ENCODE results near the gene TRPM3.

Gene TRPM3

DNA sequence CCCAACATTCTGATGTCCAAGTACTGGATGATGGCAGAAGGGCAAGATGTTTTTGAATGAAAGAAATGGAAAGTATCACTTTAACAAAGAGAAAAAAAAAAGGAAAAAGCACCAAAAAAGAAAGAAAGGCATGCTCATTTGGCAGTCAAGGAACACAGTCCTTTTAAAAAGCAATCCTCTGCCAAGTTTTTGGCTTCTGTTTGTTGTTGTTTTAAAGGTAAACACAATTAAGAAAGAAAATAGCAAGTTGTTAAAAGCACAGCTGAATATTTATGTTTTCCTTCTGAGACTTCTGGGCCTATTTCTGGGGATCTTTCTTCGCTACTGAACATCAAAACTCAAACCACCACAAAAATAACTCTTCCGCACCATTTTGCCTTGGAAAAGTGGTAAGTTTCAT lies 162.1 kb downstream of the TRPM3 start:
- intact Hi-C loops (cut with DNase I), result no loop called here
- no peak for DNase-seq

DNA sequence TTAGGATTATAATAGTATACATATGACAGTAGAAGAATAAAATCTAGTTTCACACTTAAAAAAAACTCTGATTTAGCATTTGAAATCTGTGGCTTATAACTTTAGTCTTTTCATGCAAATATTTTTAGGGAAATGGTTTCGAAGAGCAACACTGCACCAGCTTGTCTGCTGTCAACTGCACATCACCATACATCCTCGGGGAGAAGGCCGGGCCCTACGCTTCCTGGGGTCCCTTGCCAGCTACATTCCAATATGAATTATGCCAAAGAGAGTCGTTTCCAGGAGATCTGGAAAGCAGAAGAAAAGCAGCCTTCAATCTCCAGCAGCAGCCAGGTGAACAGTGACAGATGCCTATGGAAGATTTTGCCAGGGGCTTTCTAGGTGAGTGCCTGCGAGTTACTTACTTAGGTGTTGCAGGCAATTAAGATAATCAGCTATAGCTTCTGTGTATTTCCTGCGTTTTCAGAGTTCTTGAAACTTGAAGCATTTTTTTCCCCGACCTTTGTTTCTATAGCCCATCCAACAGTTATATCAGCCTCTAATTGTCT lies 166.8 kb downstream of the TRPM3 start:
- intact Hi-C loops (cut with DNase I), result no loop called here
- DNase-seq, result no peak

DNA sequence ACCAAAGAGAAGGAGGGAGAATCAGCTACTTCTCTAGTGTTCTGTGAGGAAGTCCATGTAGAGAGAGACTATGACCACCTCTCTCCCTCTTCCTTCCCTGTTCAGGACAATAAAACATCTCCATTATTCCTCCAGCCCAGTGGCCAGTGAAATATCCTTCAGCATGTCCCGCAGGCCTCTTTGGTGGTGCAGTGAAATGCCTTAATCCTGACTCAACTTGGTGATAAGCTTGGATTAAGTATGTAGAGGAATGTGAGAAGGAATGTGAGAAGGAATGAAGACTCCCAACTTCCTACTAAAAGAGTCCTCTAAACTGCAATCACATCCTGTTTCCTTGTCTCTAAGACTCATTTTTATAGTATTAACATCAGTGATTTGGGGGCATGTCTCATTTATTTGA lies 167.3 kb downstream of the TRPM3 start:
- intact Hi-C loops (cut with DNase I), result no loop called here
- no peak for DNase-seq

DNA sequence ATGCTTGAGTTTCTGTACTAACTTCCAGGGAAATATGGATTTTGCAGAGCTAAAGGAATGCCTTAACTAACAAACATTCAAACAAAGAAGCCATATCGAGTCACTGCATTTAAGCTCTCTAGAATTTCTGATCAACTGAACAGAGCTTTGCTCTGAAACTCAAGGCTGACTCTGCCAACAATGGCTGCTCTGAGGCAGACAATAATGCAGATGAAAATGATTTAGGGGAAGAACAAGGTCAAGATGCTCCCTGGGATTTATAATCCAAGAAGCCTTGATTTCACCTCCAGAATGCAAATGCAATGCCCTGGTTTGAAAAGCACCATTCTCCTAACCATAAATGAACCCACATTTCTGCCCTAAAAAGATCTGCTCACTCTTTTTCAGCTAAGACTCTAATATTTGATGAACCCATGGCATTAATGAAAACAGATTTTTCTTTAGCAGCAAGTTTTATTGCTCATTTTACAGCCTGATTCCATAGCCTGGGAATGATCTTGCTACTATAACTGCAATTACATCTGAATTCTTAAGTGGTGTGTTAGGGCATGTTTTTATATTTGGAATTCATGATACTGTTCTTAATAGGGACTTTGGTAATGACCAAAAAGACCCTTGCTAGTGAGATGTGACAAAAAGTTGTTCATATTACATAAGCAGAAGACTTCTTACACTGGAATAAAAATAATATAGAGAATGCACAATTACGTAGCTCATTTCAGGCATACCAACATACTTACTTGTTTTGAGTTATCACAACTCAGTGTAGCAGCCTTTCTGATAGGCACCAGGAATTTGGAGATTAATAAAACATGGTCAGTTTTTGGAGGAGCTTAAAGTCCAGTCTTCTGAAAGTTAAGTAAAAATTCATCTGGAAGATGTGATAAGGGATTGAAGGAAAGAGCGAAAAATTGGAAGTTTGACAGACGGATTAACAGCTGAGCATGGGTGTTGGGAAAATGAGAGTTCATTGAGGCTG lies 169.4 kb downstream of the TRPM3 start:
- DNase-seq, result no peak
- intact Hi-C loops (cut with DNase I), result no loop called here

DNA sequence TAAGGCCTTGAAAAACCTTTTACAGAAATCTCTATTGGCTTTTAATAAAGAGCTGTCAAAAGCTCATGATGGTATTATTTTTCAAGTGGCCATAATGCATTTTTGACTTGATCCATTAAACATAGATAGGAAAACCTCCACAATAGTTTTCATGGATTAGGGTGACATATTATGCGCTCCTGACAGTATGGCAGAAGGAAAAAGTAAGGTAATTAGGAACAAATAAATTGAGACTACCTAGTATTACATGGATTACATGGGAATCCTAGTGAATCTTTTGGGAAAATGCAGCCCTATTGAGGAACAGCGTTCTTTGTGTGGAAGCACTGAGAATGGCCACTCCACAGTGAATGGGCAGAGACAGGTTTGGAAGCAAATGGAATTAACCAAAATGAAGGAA lies 171.2 kb downstream of the TRPM3 start:
- DNase-seq, result no peak
- intact Hi-C loops (cut with DNase I), result no loop called here

DNA sequence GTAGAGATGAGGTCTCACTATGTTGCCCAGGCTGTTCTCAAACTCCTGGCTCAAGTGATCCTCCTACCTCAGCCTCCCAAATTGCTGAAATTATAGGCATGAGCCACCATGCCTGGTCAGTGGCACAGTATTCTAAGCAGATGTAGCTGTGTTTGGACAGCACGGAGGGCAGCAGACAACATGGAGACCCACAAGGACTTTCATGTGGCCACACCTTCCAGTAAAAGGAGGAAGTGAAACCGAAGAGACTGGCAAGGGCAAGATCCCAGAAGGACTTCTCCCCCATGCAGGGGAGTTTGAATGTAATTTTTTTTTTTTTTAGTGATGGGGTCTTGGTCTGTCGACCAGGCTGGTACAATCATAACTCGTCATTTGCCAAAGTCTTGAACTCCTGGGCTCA lies 172.2 kb downstream of the TRPM3 start:
- no peak for DNase-seq
- intact Hi-C loops (cut with DNase I), result no loop called here

DNA sequence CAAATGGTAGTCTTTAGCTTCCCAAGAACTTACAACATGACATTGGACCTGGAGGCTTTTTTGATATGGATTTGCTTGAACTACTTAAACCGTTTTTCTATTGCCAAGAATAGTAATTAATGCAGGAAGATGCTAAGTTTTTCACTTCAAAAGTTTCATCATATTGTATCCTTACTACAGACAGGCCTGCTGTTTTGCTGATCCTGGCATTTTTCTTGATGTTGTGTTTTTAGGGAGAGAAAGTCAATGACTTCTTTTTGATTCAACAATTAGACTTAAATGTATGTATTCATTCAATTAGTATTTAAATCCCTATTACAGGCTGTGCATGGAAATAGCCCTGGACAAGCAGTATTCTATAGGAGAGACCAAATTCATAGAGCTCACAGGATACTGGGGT lies 172.7 kb downstream of the TRPM3 start:
- intact Hi-C loops (cut with DNase I), result no loop called here
- DNase-seq, result no peak

DNA sequence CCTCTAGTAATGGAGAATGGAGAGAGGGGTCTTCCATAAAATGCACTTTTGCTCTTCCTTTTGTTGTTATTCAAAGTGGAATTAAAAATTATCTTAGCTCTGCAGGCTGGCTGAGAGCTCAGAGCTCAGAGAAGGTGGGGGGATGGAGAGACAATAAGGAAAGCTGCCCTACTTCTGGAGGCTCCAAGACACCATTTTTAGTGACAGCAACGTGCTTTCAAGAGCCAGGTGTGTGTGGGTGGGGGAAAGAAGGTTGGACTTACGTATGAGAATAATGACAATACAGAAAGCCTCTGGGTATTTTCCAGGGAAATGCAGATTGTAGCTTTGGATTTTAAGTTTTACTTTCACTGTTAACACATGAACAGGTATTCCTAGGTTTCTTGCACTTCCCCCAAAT lies 173.9 kb downstream of the TRPM3 start:
- peak in 33 of 42 donors; percentile 2 to 75 (median 28) for DNase-seq
- intact Hi-C loops (cut with DNase I), result no loop called here

DNA sequence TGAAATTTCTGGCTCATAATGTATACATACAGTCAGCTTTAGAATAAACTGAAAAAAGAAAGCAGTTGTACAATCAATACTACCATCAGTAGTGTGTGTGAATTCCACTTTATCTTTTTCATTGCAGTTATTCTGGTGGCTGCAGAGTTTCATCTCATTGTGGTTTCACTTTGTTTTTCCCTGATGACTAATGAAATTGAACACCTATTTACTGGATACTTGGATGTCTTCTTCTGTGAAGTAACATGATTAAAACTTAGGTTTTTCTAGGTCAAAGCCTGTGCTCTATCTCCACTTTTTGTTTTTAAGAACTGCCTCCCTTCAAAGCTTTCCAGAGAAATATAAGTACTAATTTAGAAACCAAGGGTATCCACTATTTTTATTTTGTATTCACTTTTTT lies 174.3 kb downstream of the TRPM3 start:
- no peak for DNase-seq
- intact Hi-C loops (cut with DNase I), result no loop called here

DNA sequence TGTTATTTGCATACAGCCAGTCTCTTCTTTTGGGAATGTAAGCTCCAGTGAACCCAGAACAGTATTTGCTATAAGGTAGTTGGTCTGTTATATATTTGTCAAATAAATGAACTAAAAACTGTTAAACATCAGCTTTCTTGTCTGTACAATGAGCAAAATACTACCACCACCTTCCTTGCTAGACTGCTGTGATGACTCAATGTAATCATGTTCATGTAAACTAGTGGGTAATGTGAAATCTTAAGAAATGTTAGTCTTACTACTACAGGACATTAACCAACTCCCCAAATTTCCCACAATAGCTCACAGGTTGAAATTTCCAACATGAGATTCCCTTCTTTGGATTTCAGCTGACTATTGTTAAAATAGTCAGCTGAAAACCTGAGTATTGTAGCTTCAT lies 176.1 kb downstream of the TRPM3 start:
- DNase-seq, result no peak
- intact Hi-C loops (cut with DNase I), result no loop called here

DNA sequence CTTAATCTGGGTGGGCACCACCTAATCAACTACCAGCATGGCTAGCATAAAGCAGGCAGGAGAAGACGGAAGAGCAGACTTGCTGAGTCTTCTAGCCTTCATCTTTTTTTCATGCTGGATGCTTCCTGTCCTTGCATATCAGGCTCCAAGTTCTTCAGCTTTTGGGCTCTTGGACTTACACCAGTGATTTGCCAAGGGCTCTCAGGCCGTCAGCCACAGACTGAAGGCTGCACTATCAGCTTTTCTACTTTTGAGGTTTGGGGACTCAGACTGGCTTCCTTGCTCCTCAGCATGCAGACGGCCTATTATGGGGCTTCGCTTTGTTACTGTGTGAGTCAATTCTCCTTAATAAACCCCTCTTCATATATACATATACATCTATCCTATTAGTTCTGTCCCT lies 180.2 kb downstream of the TRPM3 start:
- intact Hi-C loops (cut with DNase I), result no loop called here

DNA sequence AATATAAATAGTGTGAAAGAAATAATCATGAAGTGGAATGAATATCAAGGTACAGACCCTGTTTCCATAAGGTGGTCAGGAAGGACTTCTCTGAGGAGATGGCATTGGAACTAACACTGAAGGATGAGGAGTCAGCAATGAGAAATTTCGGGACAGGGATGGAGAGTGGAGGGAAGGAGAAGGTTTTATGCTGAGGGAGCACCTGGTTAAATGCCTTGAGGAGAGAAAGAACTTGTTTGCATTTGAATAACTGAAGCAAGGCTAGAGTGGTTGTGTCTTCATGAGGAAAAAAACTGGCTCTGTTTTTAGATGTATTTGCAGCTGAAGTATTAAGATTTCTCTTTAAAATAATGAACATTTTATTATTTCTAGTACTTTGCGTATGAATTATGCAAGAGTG lies 180.8 kb downstream of the TRPM3 start:
- intact Hi-C loops (cut with DNase I), result no loop called here
- DNase-seq, result no peak

More for the DNA sequence above, 180.2 kb downstream of the TRPM3 start:
- DNase-seq, result no peak

DNA sequence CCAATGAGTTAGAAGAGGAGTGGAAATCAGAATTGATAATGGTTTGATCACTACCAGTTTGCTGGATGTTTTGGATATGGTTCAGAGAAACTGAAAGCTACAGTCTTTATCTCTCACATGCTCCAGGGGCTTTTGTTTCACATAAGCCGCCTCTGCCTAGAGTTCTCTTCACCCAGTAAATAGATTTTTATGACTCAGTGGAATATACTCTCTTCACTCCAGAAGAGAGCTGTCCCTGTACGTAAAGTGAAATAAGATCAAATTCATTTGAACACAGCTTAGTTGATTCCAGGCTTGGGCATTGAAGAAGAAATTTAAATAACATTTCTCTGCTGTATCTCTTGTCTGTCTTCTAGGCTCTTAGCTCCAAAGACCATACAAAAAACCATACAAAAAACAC lies 184.9 kb downstream of the TRPM3 start:
- intact Hi-C loops (cut with DNase I), result no loop called here
- no peak for DNase-seq

DNA sequence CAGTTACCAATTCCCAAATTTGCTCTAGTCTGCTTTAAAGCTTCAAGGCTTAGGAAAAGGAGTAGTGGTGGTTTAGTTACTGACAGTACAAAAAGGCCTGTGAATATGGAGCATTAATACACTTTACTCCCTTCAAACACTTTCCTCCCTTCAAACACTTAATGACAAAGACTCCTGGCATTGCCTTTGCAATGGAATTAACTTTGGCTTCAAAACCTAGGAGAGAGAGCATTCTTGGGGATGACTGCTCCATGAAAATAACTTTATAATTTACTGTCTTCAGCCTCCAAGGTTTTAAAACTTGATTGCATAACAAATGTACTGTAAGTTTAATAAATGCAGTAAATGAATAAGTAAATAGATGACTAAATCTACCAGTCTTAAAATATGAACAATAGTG lies 185.6 kb downstream of the TRPM3 start:
- DNase-seq, result no peak
- intact Hi-C loops (cut with DNase I), result no loop called here

DNA sequence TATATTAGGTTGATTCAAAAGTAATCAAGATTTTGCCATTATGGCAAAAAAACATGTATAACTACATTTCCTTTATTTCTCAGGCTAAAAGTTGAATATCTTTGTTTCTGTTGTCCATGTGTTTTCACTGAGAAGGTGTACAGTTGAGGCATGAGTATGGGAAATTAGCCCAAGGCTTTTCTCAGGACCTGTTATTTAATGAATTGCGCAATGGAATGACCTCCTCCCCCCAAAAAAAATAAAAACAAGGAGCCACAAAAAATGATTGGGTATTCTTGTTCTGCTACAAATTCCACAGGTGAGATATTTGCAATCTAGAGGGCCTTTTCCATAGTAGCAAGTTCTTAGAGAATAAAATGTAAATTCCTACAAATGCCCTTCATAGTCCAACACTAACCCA lies 186.8 kb downstream of the TRPM3 start:
- DNase-seq, result no peak
- intact Hi-C loops (cut with DNase I), result no loop called here

DNA sequence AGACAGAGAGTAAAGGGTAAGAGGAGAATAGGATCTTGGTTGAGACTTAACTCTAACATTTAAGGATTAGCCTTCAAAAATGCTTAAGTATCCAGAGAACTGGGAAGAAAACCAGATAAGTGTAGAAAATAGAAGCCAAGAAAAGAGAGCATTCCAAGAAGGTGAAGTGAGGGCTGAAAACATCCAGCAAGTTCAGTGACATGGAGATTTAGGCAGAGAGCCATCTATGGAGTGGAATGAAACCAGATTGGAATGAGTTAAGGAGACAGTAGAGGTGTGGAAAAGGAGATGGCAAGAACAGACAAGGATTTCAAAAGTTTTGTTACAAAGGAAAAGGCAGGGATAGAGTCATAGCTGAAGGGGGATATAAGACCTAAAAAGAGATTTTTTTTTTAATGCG lies 188.1 kb downstream of the TRPM3 start:
- DNase-seq, result no peak
- intact Hi-C loops (cut with DNase I), result no loop called here

DNA sequence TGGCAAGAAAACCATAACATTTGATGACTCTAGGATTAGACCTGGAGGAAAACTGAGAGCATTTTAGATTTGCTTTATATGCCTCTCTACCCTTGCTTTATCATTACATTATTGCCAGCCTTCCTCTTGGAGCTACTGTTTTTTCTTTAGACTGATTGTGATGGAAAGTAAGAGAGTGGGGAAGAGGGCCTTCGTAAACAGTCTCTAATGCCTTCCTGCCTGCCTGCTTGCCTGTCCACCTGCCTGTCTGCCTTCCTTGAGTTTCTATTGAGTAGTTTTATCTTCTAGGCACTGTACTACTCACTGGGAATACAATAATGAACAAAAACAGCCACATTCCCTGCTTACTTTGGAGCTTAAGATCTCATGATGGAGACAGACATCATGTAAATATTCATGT lies 189.3 kb downstream of the TRPM3 start:
- intact Hi-C loops (cut with DNase I), result no loop called here
- DNase-seq, result no peak

DNA sequence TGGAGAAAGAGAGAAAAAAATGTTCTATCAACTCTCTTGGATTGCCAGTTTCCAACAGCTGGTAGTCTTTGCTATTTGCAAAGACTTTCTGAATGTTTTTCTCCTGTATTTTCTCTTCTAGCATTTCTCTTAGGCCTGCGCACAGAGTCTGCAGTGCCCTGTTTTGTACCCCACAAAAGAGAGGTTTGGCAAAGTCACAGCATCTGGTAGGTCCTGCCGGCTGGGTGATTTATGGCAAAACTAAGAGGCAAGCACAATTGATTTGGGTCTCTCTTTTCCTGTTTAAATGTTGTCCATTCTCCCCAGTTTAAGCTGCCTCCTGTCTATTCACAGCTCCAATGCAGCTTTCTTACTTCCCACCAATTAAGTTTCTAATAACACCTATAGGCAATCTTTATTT lies 193.9 kb downstream of the TRPM3 start:
- DNase-seq, result no peak
- intact Hi-C loops (cut with DNase I), result loop anchor here (10.0 kb wide), 1 partner anchor 317 kb away; no protein-coding TSS in a partner anchor

DNA sequence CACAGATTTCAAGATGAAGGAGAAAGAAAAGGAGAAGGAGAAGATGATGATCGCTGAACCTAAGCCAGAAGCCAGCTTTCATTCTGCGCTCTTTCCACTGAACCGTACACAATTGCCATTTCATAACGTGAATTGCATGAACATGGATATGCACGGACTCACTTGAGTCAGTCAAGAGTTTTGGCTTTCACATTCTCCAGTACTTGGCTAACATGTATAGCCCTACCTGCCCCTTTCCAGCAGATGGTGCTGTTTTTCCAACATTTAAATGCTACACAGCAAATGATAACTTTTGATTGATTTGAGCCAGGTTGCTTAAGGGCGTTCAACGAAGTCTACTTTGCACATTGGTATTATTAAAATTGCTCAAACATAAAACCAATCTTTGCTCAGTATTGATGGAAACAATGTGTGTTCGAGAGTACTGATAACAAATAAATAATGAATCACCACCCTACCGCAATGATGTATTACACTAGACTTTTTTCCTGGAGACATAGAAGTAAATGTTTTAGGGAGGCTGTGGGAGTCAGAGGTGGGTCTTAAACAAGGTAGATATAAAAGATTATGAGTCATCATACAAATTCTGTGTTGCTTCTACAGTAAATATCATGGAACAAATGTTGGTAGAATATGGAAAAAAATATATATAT lies 196.4 kb downstream of the TRPM3 start:
- DNase-seq, result peak in 29 of 42 donors; percentile 4 to 74 (median 41)
- intact Hi-C loops (cut with DNase I), result loop anchor here (10.0 kb wide), 1 partner anchor 320 kb away; no protein-coding TSS in a partner anchor

DNA sequence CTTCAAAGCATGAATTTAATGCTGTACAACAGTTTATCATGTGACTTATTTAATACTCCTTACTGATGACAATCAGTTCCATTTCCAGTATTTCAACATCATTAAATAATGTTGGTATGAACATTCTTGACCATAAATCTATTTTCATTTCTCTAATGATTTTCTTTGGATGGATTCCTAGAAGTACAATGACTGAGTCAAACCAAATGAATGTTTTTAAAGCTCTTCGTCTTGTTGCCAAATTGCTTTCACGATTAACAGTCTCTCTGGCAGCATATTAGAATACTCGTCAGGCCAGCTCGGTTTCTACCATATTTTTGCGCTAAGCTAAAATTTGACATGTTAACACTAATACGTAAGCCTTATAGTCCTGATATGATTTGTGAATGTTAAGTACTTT lies 197.0 kb downstream of the TRPM3 start:
- no peak for DNase-seq
- intact Hi-C loops (cut with DNase I), result loop anchor here (10.0 kb wide), 1 partner anchor 320 kb away; no protein-coding TSS in a partner anchor
